ENCODE measurements around the gene MACROD2.

The MACROD2 gene

GRCh38 chr20:15544742-15545141 lies 1549.4 kb downstream of the MACROD2 start:
- TF ChIP-seq, protein P1, sequence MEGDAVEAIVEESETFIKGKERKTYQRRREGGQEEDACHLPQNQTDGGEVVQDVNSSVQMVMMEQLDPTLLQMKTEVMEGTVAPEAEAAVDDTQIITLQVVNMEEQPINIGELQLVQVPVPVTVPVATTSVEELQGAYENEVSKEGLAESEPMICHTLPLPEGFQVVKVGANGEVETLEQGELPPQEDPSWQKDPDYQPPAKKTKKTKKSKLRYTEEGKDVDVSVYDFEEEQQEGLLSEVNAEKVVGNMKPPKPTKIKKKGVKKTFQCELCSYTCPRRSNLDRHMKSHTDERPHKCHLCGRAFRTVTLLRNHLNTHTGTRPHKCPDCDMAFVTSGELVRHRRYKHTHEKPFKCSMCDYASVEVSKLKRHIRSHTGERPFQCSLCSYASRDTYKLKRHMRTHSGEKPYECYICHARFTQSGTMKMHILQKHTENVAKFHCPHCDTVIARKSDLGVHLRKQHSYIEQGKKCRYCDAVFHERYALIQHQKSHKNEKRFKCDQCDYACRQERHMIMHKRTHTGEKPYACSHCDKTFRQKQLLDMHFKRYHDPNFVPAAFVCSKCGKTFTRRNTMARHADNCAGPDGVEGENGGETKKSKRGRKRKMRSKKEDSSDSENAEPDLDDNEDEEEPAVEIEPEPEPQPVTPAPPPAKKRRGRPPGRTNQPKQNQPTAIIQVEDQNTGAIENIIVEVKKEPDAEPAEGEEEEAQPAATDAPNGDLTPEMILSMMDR (IDR thresholded peaks at IDR 0.05; ENCODE audit: borderline replicate concordance, insufficient read depth, low read depth, low read length): no peak
- H3K4me3 ChIP-seq (ENCODE audit: low read depth, low read length): no peak overlapping the region

- H3K4me3 ChIP-seq (ENCODE audit: low read depth, low read length): no peak overlapping the region
- TF ChIP-seq, protein P1 (IDR thresholded peaks at IDR 0.05; ENCODE audit: borderline replicate concordance, insufficient read depth, low read depth, low read length): no peak
Measured at GRCh38 chr20:15546525-15547023, 1551.3 kb downstream of the MACROD2 start.

GRCh38 chr20:15547119-15547518 lies 1551.8 kb downstream of the MACROD2 start:
- H3K4me3 ChIP-seq (ENCODE audit: low read depth, low read length): no peak overlapping the region
- TF ChIP-seq, protein P1 (IDR thresholded peaks at IDR 0.05; ENCODE audit: borderline replicate concordance, insufficient read depth, low read depth, low read length): no peak

GRCh38 chr20:15550116-15550870 lies 1555.0 kb downstream of the MACROD2 start:
- TF ChIP-seq, protein P1 (IDR thresholded peaks at IDR 0.05; ENCODE audit: borderline replicate concordance, insufficient read depth, low read depth, low read length): no peak

GRCh38 chr20:15555913-15556312 lies 1560.6 kb downstream of the MACROD2 start:
- TF ChIP-seq, protein P1 (IDR thresholded peaks at IDR 0.05; ENCODE audit: borderline replicate concordance, insufficient read depth, low read depth, low read length): no peak
- H3K4me3 ChIP-seq (ENCODE audit: low read depth, low read length): no peak overlapping the region

More at GRCh38 chr20:15550116-15550870, 1555.0 kb downstream of the MACROD2 start:
- H3K4me3 ChIP-seq (ENCODE audit: low read depth, low read length): no peak overlapping the region

DNA sequence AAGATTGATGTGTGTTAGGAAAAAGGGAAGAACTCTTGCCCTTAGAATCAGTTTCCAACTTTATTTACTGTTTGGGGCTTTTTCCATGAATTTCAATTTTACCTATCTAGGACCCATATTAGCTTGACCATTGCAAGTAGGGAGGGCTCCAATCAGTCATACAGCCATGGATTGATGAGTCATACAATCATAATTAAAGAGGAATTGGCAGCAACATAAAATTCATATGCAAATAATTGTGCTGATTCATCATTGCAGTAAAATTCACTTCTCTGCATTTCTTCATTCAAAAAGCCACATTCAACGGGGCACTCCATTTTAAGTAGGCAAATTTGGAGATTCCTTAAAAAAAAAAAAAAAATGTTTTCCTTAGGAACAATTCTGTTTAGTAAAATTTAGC lies 1561.6 kb downstream of the MACROD2 start:
- H3K4me3 ChIP-seq (ENCODE audit: low read depth, low read length): no peak overlapping the region
- TF ChIP-seq, protein P1 (IDR thresholded peaks at IDR 0.05; ENCODE audit: borderline replicate concordance, insufficient read depth, low read depth, low read length): no peak

DNA sequence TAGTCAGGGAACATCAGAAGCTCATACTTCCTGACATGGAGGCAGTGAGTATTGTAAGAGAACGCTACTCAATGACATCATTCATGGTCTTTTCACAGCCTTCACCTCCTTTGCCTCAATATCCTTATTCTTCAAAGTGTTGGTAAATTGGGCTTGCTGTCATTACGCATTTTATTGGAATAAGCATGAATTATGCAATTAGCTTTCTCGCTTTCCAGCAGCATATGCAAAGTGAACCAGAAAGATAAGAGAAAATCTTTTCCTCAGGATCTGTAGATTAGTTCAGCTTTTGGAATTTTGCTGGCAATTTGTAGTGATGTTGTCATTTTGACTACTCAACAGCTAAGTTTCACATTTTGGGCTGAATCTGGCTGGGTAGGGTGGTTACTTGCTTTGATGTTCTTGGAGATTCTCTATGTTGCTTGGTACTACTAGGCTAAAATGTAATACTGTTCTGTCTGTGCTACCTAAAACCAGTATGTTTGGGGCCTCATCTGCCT lies 1565.8 kb downstream of the MACROD2 start:
- no peak overlapping the region for H3K4me3 ChIP-seq (ENCODE audit: low read depth, low read length)
- TF ChIP-seq, protein P1 (IDR thresholded peaks at IDR 0.05; ENCODE audit: borderline replicate concordance, insufficient read depth, low read depth, low read length): no peak

All from GM12875 (cell line).